Muscle of back (tissue), 11 donors: Measurements from ENCODE around the gene SPON2. TPM values are rescaled to one million over a fixed set of nuclear protein-coding genes. Genes with fewer than 3 reads are reported as not detected.

Experiments
- DNase-seq, 3 donors: peaks; one replicate each; pipeline versions ENCODE4 v3.0.0 to v3.0.0-alpha.2; 2013
- polyA plus RNA-seq, 10 donors: library from polyadenylated mRNA; unstranded; fragments of 120-200 nt; gene quantifications; one replicate each; pipeline ENCODE4 v1.2.1, GENCODE V29; 2013; ENCODE audit not compliant: insufficient read length in 10 of 10

Gene SPON2
- polyA plus RNA-seq, 10 donors: 33.0 to 77.0 (median 54.7) TPM

DNA sequence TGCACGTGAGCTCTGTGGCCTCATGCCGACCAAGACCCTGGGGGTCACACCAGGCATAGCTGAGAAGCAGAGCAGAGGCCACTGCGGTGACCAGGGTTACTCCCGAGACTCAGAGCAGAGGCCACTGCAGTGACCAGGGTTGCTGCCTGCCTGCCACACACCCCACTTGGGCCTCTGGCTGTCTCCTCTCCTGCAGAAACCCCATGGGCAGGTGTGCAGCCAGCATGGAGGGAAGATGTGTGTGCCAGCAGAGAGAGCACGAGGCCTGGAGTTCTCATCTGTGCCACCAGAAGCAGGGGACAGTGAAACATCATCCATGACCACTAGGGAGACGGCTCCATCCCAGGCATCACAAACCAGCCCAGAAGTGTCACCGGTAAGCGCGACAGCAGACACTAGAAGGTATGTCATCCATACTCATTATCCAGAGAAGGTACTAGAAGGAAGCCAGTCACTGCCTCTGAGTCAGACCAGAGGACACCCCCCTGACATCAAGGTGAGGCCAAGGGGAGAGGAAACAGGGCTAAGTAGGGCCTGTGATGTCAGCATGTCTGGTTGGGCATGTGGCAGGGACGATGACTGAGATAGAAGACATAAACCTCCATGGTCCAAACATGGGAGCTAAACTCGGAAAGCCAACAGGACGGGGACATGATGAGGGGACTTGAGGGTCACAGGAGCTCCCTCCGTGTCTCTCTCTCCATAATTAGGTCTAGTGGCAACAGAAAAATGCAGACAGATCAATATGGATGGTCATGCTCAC lies 24.2 kb upstream of the SPON2 start:
- no peak for DNase-seq

- no peak for DNase-seq
Measured at GRCh38 chr4:1195891-1196401, 23.6 kb upstream of the SPON2 start.

GRCh38 chr4:1195109-1195671 lies 22.8 kb upstream of the SPON2 start:
- DNase-seq: no peak

GRCh38 chr4:1194010-1194900 lies 21.9 kb upstream of the SPON2 start:
- peak in 2 of 3 donors; percentile 77 to 83 for DNase-seq

DNA sequence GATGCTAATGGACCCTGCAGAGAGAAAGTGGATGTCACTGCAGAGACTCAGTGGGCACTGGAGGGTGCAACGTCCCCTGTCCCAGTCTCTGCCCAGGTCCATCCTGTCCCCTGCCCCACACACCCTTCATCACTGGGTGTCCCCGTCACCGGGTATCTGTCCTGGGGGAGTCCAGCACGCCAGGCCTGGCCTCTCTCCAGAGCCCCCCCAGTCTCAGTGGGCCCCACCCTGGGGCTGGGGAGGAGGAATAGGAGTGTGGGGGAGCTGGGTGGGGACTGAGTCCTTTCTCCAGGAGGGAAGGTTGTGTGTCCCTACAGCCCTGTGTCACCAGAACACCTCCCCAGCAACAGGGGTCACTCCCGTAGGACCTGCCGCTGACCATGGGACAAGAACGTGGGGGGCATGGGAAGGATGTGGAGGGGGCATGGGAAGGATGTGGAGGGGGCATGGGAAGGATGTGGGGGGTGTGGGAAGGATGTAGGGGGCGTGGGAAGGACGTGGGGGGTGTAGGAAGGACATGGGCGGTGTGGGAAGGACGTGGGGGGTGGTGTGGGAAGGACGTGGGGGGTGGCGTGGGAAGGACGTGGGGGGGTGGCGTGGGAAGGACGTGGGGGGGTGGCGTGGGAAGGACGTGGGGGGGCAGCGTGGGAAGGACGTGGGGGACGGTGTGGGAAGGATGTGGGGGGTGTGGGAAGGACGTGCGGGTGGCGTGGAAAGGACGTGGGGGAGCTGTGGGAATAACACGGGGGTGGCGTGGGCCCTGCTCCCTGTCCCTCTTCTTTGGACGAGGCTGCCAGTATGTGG lies 21.0 kb upstream of the SPON2 start:
- DNase-seq: no peak

DNA sequence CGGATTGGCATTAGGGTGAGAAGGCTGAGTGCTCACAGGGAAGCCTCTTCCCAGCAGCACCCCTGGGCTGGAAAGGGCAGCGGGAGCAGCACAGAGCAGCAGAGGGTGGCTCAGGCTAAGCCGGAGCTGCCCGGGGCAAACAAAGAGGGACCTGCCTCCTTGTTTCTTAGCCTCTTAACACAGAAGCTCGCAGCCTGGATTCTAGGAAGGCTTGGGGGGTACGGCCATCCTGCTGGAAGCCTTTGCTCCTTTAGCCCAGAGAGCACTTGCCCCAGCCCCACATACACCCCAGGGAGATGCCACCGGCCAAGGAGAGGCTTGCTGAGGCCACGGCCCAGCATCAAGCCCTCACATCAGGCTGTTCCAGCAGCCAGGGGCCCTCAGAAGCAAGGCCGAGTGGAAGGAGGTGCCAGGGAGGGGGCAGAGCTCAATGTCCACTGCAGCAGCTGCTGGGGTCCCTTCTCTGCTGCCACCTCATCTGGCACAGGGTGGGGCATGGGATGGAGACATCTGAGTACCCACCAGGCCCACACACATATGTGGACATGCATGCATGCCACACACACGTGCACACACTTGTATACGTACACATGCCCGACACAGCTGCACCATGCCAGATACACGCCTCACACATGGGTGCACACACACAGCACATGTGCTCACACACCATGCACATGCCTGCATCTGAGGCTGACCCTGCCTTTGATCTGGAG lies 20.3 kb upstream of the SPON2 start:
- peak in 1 of 3 donors; percentile 51 for DNase-seq

- peak; percentile 93 to 96 (median 95) for DNase-seq
Measured at GRCh38 chr4:1192091-1192492, 19.7 kb upstream of the SPON2 start.

GRCh38 chr4:1191621-1192020 lies 19.2 kb upstream of the SPON2 start:
- DNase-seq: no peak

GRCh38 chr4:1187182-1187581 lies 14.8 kb upstream of the SPON2 start:
- no peak for DNase-seq

DNA sequence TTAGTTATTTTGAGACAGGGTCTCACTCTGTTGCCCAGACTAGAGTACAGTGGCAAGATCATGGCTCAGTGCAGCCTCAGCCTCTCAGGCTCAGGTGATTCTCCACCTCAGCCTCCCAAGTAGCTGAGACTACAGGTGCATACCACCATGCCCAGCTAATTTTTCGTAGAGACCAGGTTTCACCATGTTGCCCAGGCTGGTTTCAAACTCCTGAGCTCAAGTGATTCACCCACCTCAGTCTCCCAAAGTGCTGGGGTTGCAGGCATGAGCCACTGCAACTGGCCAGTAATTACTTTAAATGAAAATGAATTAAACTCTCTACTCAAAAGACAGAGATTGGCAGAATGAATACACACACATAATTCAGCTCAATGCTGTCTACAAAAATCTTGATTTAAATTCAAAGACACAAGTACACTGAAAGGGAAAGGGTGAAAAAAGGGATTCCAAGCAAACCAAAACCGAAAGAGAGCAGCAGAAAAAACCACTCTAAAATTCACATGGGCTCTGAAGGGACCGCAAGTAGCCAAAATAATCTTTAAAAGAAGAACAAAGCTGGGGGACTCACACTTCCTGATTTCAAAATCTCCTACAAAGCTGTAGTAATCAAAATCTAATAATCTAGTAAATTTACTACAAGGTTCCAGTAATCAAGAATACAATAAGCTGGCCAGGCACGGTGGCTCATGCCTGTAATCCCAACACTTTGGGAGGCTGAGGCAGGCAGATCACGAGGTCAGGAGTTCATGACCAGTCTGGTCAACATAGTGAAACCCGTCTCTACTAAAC lies 11.8 kb upstream of the SPON2 start:
- peak in 1 of 3 donors; percentile 24 for DNase-seq

- DNase-seq: no peak
Measured at GRCh38 chr4:1182313-1182712, 9.9 kb upstream of the SPON2 start.

DNA sequence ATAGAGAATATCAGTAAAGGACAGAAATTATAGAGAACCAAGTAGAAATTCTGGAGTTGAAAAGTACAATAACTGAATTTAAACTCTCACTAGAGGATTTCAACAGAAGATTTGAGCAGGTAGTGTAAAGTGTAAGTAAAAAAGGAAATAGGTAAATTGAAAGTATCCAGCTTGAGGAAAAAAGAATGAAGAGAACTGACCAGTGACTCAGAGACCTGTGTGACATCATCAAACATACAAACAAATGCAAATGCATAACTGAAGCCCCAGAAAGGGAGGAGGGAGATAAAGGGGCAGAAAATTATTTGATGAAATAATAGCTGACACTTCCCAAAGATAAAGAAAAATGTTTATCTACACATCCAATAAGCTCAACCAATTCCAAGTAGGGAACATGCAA lies 8.3 kb upstream of the SPON2 start:
- no peak for DNase-seq

DNA sequence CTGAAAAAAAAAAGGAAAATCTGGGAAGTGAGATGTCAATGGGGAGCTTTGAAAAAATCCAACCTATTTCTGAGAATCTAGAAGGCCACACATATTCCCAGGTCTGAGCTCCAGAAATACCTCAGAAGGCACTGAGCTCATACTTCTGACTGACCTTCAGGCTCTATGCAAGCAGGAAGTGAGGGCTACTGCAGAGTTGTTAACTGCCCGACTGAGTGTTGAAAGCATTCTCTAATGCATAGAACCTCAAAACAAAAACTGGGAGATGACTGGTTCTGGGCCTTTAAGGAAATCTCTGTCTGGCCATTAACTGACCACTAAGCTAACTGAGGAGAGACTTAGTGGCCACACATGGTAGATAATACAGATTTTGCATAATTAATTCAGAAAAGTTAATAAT lies 7.6 kb upstream of the SPON2 start:
- no peak for DNase-seq

GRCh38 chr4:1179089-1179441 lies 6.7 kb upstream of the SPON2 start:
- no peak for DNase-seq

- DNase-seq: peak in 1 of 3 donors; percentile 8
Measured at GRCh38 chr4:1178300-1179088, 6.1 kb upstream of the SPON2 start.

DNA sequence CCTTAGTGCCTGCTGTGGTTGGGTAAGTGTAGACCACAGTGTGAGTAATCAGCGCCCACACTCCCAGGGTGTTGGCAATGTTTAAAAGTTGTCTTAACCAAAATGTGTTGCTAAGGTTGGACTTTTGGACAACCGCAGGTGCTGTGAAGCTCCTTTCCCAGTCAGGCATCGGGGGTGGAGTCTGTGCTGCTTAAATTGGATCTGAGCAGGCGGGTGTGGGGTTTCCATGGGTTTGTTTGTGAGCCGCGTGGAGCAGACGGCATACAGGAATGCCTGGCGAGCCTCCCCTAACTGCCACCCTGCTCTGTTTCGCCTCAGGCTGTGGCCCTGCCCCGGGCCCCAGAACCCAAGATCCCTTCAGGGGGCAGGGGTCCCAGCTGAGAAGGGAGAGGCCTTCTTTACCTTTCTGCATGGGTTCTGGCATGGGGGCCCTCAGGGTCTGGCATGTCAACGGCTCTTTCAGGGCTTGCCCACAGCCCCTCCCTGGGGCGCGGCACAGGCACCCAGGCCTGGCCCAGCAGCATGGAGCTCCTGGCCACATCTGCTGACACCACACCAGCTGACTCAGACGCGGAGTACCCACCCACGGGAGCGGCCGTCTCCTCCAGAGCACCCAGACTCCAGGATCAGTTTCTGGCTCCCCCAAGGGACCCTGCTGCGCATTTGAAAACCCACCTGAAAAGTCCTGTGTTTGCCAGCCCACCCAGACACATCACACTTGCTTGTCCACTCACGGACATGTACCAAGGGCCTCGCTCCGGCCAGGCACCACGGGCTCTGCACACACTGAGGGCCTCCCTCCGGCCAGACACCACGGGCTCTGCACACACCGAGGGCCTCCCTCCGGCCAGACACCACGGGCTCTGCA lies 5.1 kb upstream of the SPON2 start:
- DNase-seq: peak in 1 of 3 donors; percentile 42

DNA sequence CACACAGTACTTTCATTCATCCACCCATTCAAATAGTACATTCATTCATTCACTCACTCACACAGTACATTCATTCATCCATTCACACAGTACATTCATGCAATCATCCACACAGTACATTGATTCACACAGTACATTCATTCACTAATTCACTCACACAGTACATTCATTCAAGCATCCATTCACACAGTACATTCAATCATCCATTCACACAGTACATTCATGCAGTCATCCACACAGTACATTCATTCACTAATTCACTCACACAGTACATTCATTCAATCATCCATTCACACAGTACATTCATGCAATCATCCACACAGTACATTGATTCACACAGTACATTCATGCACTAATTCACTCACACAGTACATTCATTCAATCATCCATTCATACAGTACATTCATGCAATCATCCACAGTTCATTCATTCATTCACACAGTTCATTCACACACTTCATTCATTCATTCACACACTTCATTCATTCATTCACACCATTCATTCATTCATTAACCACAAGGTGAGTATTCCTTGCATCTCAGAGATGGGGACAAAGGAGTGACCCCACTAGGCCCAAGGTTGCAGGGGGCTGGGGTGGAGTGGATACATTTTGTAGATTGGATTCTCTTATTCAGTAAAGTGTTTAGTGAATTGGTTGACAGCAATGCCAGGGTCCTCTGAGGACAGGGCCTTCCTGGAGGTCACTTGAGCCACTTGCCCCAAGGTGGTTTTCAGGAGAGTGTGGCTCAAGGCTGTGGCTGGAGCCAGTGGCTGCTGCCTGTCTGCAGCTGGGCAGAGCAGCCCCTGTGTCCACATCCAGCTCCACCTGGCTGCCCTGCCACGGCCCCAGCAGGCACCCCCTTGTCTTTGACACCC lies 4.3 kb upstream of the SPON2 start:
- no peak for DNase-seq
